ENCODE results near the gene NLE1.

Gene NLE1

GRCh38 chr17:35146214-35146833 lies 4.2 kb upstream of the NLE1 start:
- TF ChIP-seq CTCF (conservative IDR thresholded peaks at IDR 0.05; ENCODE audit: control insufficient read depth, insufficient read depth, low read depth, low read length), result no peak
- DNase-seq (ENCODE audit: low read depth), result no peak

GRCh38 chr17:35144840-35145239 lies 2.7 kb upstream of the NLE1 start:
- no peak for DNase-seq (ENCODE audit: low read depth)
- no peak overlapping the region for H3K4me3 ChIP-seq (ENCODE audit: control insufficient read depth, low read depth, low read length)
- no peak for TF ChIP-seq CTCF (conservative IDR thresholded peaks at IDR 0.05; ENCODE audit: control insufficient read depth, insufficient read depth, low read depth, low read length)

More at GRCh38 chr17:35146214-35146833, 4.2 kb upstream of the NLE1 start:
- no peak overlapping the region for H3K4me3 ChIP-seq (ENCODE audit: control insufficient read depth, low read depth, low read length)

- H3K4me3 ChIP-seq (ENCODE audit: control insufficient read depth, low read depth, low read length), result peak overlapping the region; percentile 94
- DNase-seq (ENCODE audit: low read depth), result no peak
These were observed 329 bp upstream of the NLE1 start for GRCh38 chr17:35142467-35142796.

GRCh38 chr17:35138218-35138617 lies 3.9 kb downstream of the NLE1 start:
- TF ChIP-seq CTCF (conservative IDR thresholded peaks at IDR 0.05; ENCODE audit: control insufficient read depth, insufficient read depth, low read depth, low read length), result no peak
- H3K4me3 ChIP-seq (ENCODE audit: control insufficient read depth, low read depth, low read length), result no peak overlapping the region
- no peak for DNase-seq (ENCODE audit: low read depth)

More at GRCh38 chr17:35142467-35142796, 329 bp upstream of the NLE1 start:
- no peak for TF ChIP-seq CTCF (conservative IDR thresholded peaks at IDR 0.05; ENCODE audit: control insufficient read depth, insufficient read depth, low read depth, low read length)

- DNase-seq (ENCODE audit: low read depth), result no peak
- TF ChIP-seq CTCF (conservative IDR thresholded peaks at IDR 0.05; ENCODE audit: control insufficient read depth, insufficient read depth, low read depth, low read length), result no peak
- H3K4me3 ChIP-seq (ENCODE audit: control insufficient read depth, low read depth, low read length), result no peak overlapping the region
These were observed 6.8 kb downstream of the NLE1 start for GRCh38 chr17:35135322-35135721.

- no peak for TF ChIP-seq CTCF (conservative IDR thresholded peaks at IDR 0.05; ENCODE audit: control insufficient read depth, insufficient read depth, low read depth, low read length)
- H3K4me3 ChIP-seq (ENCODE audit: control insufficient read depth, low read depth, low read length), result no peak overlapping the region
- DNase-seq (ENCODE audit: low read depth), result no peak
These were observed 9.1 kb downstream of the NLE1 start for GRCh38 chr17:35132816-35133550.

Measured in fibroblast of mammary gland (primary cell).